K562 (cell line): ENCODE data around the gene CSRNP3. TPM values are rescaled to one million over a fixed set of nuclear protein-coding genes. Genes with fewer than 3 reads are reported as not detected.

ENCODE experiments used
- ATAC-seq: fragments of 200-7000 bp; cut with Tn5 transposase; 3 replicates; pipeline ENCODE4 v1.9.1; 2020; ENCODE audit warnings: moderate library complexity
- BruUV-seq: library from RNA; stranded (reverse); fragments of 400-500 nt; replicated peaks from 2 replicates; lab custom pipeline; 2021; lab: Mats Ljungman, UMichigan
- CTCF ChIA-PET: fragments of 300-600 bp; formaldehyde crosslinking; extraction: SDS; loops from one replicate; lab custom pipeline; 2021; ENCODE audit warnings: low intra/inter-chr PET ratio; lab: Yijun Ruan, JAX
- POLR2A ChIA-PET: fragments of 300-600, 350-650 bp; sonication (Branson Sonifier 250); formaldehyde crosslinking; extraction: SDS; loops from one replicate; lab custom pipeline; 2021; ENCODE audit warnings: antibody characterized with exemption, inconsistent platforms; lab: Yijun Ruan, JAX
- DNase-seq, 4 experiments: peaks; one replicate each; pipeline versions ENCODE4 v3.0.0 to v3.0.0-alpha.2; 2011 to 2018; ENCODE audit warnings: low spot score in 3 of 4, mixed read lengths in 3 of 4; ENCODE audit errors: extremely low read depth in 1 of 4
- FAIRE-seq: peaks from 2 replicates; lab custom pipeline; 2011; peaks lifted over from hg19 to GRCh38; lab: Jason Lieb, UNC
- H2AFZ ChIP-seq: 2 replicates; pipeline ENCODE4 v1.6.0; 2011; ENCODE audit warnings: low read depth, low read length, control low read depth, inconsistent platforms
- H3K27ac ChIP-seq: fragments of 200-600 bp; 3 replicates; pipeline ENCODE4 v1.8.0; 2011; ENCODE audit warnings: low read depth, mild to moderate bottlenecking, control low read depth, inconsistent platforms, low read length, moderate library complexity, mixed read lengths; ENCODE audit errors: extremely low read depth
- H3K27me3 ChIP-seq, 2 experiments: fragments of 300-600 bp in 1 of 2; 2 replicates in 1 of 2; 3 replicates in 1 of 2; pipeline versions ENCODE4 v1.6.0 to v1.8.0; 2011; ENCODE audit warnings: inconsistent platforms in 2 of 2, low read length in 2 of 2, mild to moderate bottlenecking in 1 of 2, mixed read lengths in 1 of 2, moderate library complexity in 1 of 2; ENCODE audit not compliant: control insufficient read depth in 2 of 2, insufficient read depth in 2 of 2
- H3K36me3 ChIP-seq: fragments of 300-600 bp; 3 replicates; pipeline ENCODE4 v1.8.0; 2011; ENCODE audit warnings: mild to moderate bottlenecking, low read length, inconsistent platforms; ENCODE audit not compliant: control insufficient read depth, insufficient read depth
- H3K4me1 ChIP-seq, 2 experiments: fragments of 200-600 bp in 1 of 2; replicated peaks in 1 of 2; 2 replicates in 1 of 2; 3 replicates in 1 of 2; pipeline versions ENCODE4 v1.5.1 to v1.8.0; 2011; ENCODE audit warnings: inconsistent platforms in 2 of 2, low read length in 2 of 2, mild to moderate bottlenecking in 1 of 2, mixed read lengths in 1 of 2, moderate library complexity in 1 of 2; ENCODE audit not compliant: control insufficient read depth in 2 of 2, insufficient read depth in 2 of 2
- H3K4me2 ChIP-seq: 2 replicates; pipeline ENCODE4 v1.6.1; 2011; ENCODE audit warnings: low read length, control low read depth, inconsistent platforms, mixed read lengths; ENCODE audit not compliant: insufficient read depth
- H3K4me3 ChIP-seq: fragments of 200-600 bp; sonication (generic), shearing (Covaris generic); 2 replicates; pipeline ENCODE4 v1.5.1; 2016; ENCODE audit warnings: control low read depth, inconsistent platforms
- H3K79me2 ChIP-seq: fragments of 200-600 bp; 3 replicates; pipeline ENCODE4 v1.8.0; 2011; ENCODE audit warnings: low read length, inconsistent platforms; ENCODE audit not compliant: control insufficient read depth, insufficient read depth
- H3K9ac ChIP-seq, 2 experiments: 2 replicates each; pipeline versions ENCODE4 v1.6.0 to v1.6.1; 2011; ENCODE audit warnings: low read depth in 2 of 2, low read length in 2 of 2, control low read depth in 1 of 2, inconsistent platforms in 1 of 2, mild to moderate bottlenecking in 1 of 2, mixed read lengths in 1 of 2; ENCODE audit not compliant: insufficient read depth in 1 of 2
- H3K9me1 ChIP-seq: one replicate; pipeline ENCODE4 v1.6.0; 2011; ENCODE audit warnings: inconsistent platforms, mild to moderate bottlenecking, low read length, moderate library complexity; ENCODE audit not compliant: control insufficient read depth, insufficient read depth
- H3K9me3 ChIP-seq: replicated peaks from 2 replicates; pipeline ENCODE4 v1.5.1; 2011; ENCODE audit warnings: low read depth, low read length, inconsistent platforms; ENCODE audit not compliant: control insufficient read depth, insufficient read depth
- H4K20me1 ChIP-seq: replicated peaks from 2 replicates; pipeline ENCODE4 v1.6.1; 2011; ENCODE audit warnings: low read length, inconsistent platforms, mixed read lengths; ENCODE audit not compliant: control insufficient read depth, insufficient read depth
- DMBX1 ChIP-seq: fragments of 250-450 bp; sonication (Bioruptor Pico); IDR thresholded peaks from 2 replicates; pipeline ENCODE4 v1.8.0; 2022; ENCODE audit warnings: inconsistent platforms, mild to moderate bottlenecking, moderate library complexity, borderline replicate concordance
- IRF9 ChIP-seq: fragments of 450-650 bp; IDR thresholded peaks from 2 replicates; pipeline ENCODE4 v1.6.1; 2016; ENCODE audit warnings: missing biosample characterization, missing genetic modification characterization
- MAFG ChIP-seq: fragments of 450-650 bp; conservative IDR thresholded peaks from 2 replicates; pipeline ENCODE4 v1.6.1; 2016; ENCODE audit warnings: missing genetic modification characterization, missing compliant biosample characterization
- PHF21A ChIP-seq: fragments of 450-650 bp; IDR thresholded peaks from 2 replicates; pipeline ENCODE4 v1.6.1; 2017; ENCODE audit warnings: low read depth, borderline replicate concordance
- POLR2B ChIP-seq: fragments of 450-650 bp; IDR thresholded peaks from 2 replicates; pipeline ENCODE4 v1.6.1; 2018; ENCODE audit warnings: low read depth; ENCODE audit not compliant: partially characterized antibody
- SMAD1 ChIP-seq: fragments of 150-350 bp; IDR thresholded peaks from 2 replicates; pipeline ENCODE4 v1.6.1; 2014; ENCODE audit warnings: low read length, low read depth; ENCODE audit not compliant: partially characterized antibody
- ZNF212 ChIP-seq: fragments of 450-650 bp; formaldehyde crosslinking; IDR thresholded peaks from 2 replicates; pipeline ENCODE4 v1.4.0; 2020; ENCODE audit warnings: mild to moderate bottlenecking
- ZNF445 ChIP-seq: fragments of 250-450 bp; sonication (Bioruptor Pico); IDR thresholded peaks from 2 replicates; pipeline ENCODE4 v1.4.0; 2020; ENCODE audit warnings: low read depth, mild to moderate bottlenecking, moderate library complexity
- ZNF639 ChIP-seq, 2 experiments: fragments of 200-800 bp in 1 of 2; sonication (Bioruptor generic) in 1 of 2; sonication (generic) in 1 of 2; formaldehyde crosslinking in 1 of 2; IDR thresholded peaks in 1 of 2; conservative IDR thresholded peaks in 1 of 2; 2 replicates each; pipeline versions ENCODE4 v1.5.0 to v1.6.1; 2016 to 2020; ENCODE audit warnings: missing compliant biosample characterization in 1 of 2, missing genetic modification characterization in 1 of 2, missing genetic modification reagents in 1 of 2
- WGBS: fragments of 100-300 bp; shearing (Covaris generic); methylation state at CpG from one replicate; pipeline ENCODE4 v1.1.6; 2016; ENCODE audit warnings: low coverage, mixed read lengths; ENCODE audit not compliant: insufficient coverage; ENCODE audit errors: missing lambda C conversion rate; 5-methylcytosine and 5-hydroxymethylcytosine counted together
- in situ Hi-C: fragments of 300-500 bp; cut with MboI; formaldehyde crosslinking; loops from 4 replicates; pipeline ENCODE4 v1.15.0; 2018; ENCODE audit warnings: inconsistent platforms, mixed read lengths
- intact Hi-C: fragments of 100-400 bp; cut with micrococcal nuclease; formaldehyde crosslinking; loops from 2 replicates; pipeline ENCODE4 v1.14.2; 2022
- polyA plus RNA-seq, 8 experiments: library from polyadenylated mRNA; depleted of rRNA in 4 of 8; stranded (reverse) in 5 of 8; unstranded in 3 of 8; fragments of >200 nt; fragmentation: Nextera tagmentation in 2 of 8; fragmentation: Illumina TruSeq in 1 of 8; extraction: Ambion mirVana in 2 of 8; extraction: Trizol in 1 of 8; gene quantifications; 2 replicates each; pipeline versions ENCODE4 v1.2.1 to v1.2.3, GENCODE V29; 2011 to 2014; ENCODE audit warnings: inconsistent platforms in 1 of 8, missing spikeins in 1 of 8
- total RNA-seq, 7 experiments: library from RNA; depleted of rRNA in 6 of 7; stranded (reverse); fragments of >200 nt in 6 of 7; fragmentation: Illumina TruSeq in 2 of 7; extraction: Trizol in 2 of 7; gene quantifications; 2 replicates each; pipeline versions ENCODE4 v1.2.1 to v1.2.3, GENCODE V29; 2011 to 2021; ENCODE audit warnings: low replicate concordance in 1 of 7
- TF ChIP-seq, protein P1 (sequence below): fragments of 250-450 bp; sonication (Bioruptor Pico); IDR thresholded peaks from 2 replicates; pipeline ENCODE4 v1.6.1; 2021; ENCODE audit warnings: mild to moderate bottlenecking
- TF ChIP-seq, protein P2 (sequence below): sonication (generic); formaldehyde crosslinking; IDR thresholded peaks from 2 replicates; pipeline ENCODE4 v1.8.1; 2023; ENCODE audit warnings: mild to moderate bottlenecking, missing genetic modification reagents

The CSRNP3 gene
- total and polyA plus RNA-seq, 9 of the 15 experiments (the other 6 are each of a cell fraction or from before 2014, with no cell fraction given) = not detected

DNA sequence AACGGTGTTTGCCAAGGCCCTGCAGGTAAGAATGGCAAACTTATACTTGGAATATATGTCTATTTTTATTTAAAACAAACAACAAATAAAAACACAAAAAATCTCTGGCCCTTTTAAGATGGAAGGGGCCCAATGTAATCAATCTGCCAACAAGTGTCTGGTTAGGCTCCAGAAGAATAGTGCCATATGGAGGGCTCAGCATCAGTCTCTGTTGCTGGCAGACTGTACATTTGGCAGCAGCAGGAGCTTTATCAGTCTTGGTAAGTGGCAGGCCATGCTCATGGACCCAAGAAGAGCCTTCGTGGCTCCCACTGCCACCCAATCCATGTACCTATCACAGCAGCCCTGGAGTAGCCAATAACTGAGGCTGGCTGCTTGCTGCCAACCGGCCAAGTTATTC is 223.4 kb downstream of the CSRNP3 start:
- POLR2A ChIA-PET = no interaction called here
- no peak for TF ChIP-seq DMBX1 (CRISPR knock-in tag)
- no peak for TF ChIP-seq ZNF445 (CRISPR knock-in tag)
- TF ChIP-seq, protein P1, sequence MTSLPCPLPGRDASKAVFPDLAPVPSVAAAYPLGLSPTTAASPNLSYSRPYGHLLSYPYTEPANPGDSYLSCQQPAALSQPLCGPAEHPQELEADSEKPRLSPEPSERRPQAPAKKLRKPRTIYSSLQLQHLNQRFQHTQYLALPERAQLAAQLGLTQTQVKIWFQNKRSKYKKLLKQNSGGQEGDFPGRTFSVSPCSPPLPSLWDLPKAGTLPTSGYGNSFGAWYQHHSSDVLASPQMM (CRISPR knock-in tag) = no peak
- TF ChIP-seq SMAD1 = no peak
- no peak for TF ChIP-seq ZNF212 (CRISPR knock-in tag)
- TF ChIP-seq MAFG (tag) = no peak
- TF ChIP-seq PHF21A = no peak
- TF ChIP-seq IRF9 (tag) = no peak
- TF ChIP-seq POLR2B = no peak
- TF ChIP-seq, protein P2, sequence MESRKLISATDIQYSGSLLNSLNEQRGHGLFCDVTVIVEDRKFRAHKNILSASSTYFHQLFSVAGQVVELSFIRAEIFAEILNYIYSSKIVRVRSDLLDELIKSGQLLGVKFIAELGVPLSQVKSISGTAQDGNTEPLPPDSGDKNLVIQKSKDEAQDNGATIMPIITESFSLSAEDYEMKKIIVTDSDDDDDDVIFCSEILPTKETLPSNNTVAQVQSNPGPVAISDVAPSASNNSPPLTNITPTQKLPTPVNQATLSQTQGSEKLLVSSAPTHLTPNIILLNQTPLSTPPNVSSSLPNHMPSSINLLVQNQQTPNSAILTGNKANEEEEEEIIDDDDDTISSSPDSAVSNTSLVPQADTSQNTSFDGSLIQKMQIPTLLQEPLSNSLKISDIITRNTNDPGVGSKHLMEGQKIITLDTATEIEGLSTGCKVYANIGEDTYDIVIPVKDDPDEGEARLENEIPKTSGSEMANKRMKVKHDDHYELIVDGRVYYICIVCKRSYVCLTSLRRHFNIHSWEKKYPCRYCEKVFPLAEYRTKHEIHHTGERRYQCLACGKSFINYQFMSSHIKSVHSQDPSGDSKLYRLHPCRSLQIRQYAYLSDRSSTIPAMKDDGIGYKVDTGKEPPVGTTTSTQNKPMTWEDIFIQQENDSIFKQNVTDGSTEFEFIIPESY = no peak
- no peak for TF ChIP-seq ZNF639 (CRISPR knock-in tag; conservative IDR thresholded peaks at IDR 0.05 in 1 of 2, IDR thresholded peaks at IDR 0.05 in 1 of 2)

More for the DNA sequence above, 223.4 kb downstream of the CSRNP3 start:
- DNase-seq (no peak), FAIRE-seq (no peak), ATAC-seq (no peak)
- Histone ChIP-seq H3K9me3 (no peaks in the 10 kb centered on the region), H3K27me3 (no peaks in the 10 kb centered on the region), H3K9me1 (no peaks in the 10 kb centered on the region), H3K4me1 (no peaks in the 10 kb centered on the region), H3K27ac (no peak overlapping the region), H4K20me1 (no peaks in the 10 kb centered on the region), H3K79me2 (no peaks in the 10 kb centered on the region), H3K9ac (no peak overlapping the region), H2AFZ (no peak overlapping the region), H3K4me3 (no peak overlapping the region), H3K36me3 (no peaks in the 10 kb centered on the region), H3K4me2 (no peak overlapping the region)
- CTCF ChIA-PET = no interaction called here
- BruUV-seq = no TSS peak
- intact Hi-C loops (no loop called here), in situ Hi-C loops (no loop called here)
- 0% methylated on average over 3 of the region's 3 CpGs for WGBS
